ENCODE measurements around the gene XRCC6. TPM values are rescaled to one million over a fixed set of nuclear protein-coding genes. Genes with fewer than 3 reads are reported as not detected.

The XRCC6 gene
- polyA plus RNA-seq, 2 donors: 75.5 to 168 TPM

- Histone ChIP-seq H3K36me3 (ENCODE audit: control insufficient read depth in 2 of 2, insufficient read depth in 2 of 2, low read length in 1 of 2) (no peaks in the 10 kb centered on the region), H3K4me1 (ENCODE audit: control insufficient read depth in 2 of 2, insufficient read depth in 2 of 2, low read length in 1 of 2) (no peaks in the 10 kb centered on the region), H3K27me3 (ENCODE audit: control insufficient read depth in 1 of 2, insufficient read depth in 2 of 2, low read length in 2 of 2) (no peaks in the 10 kb centered on the region), H3K9me3 (ENCODE audit: control insufficient read depth in 2 of 2, insufficient read depth in 1 of 2, low read depth in 1 of 2, low read length in 1 of 2) (no peaks in the 10 kb centered on the region), H3K27ac (ENCODE audit: low read depth in 2 of 2, low read length in 1 of 2) (no peak overlapping the region), H3K4me3 (ENCODE audit: low read depth in 1 of 2, low read length in 2 of 2) (no peak overlapping the region)
- WGBS, 2 donors: 91 to 94% methylated on average over 10 of the region's 10 CpGs
Measured at GRCh38 chr22:41709341-41709740, 88.2 kb downstream of the XRCC6 start.

GRCh38 chr22:41713004-41713403 lies 91.9 kb downstream of the XRCC6 start:
- 75 to 80% methylated on average over 9 of the region's 9 CpGs for WGBS, 2 donors
- no peaks in the 10 kb centered on the region for H3K9me3 ChIP-seq (ENCODE audit: control insufficient read depth in 2 of 2, insufficient read depth in 1 of 2, low read depth in 1 of 2, low read length in 1 of 2)
- H3K4me1 ChIP-seq (ENCODE audit: control insufficient read depth in 2 of 2, insufficient read depth in 2 of 2, low read length in 1 of 2): no peaks in the 10 kb centered on the region
- no peak overlapping the region for H3K4me3 ChIP-seq (ENCODE audit: low read depth in 1 of 2, low read length in 2 of 2)
- H3K27ac ChIP-seq (ENCODE audit: low read depth in 2 of 2, low read length in 1 of 2): no peak overlapping the region
- no peaks in the 10 kb centered on the region for H3K36me3 ChIP-seq (ENCODE audit: control insufficient read depth in 2 of 2, insufficient read depth in 2 of 2, low read length in 1 of 2)
- no peaks in the 10 kb centered on the region for H3K27me3 ChIP-seq (ENCODE audit: control insufficient read depth in 1 of 2, insufficient read depth in 2 of 2, low read length in 2 of 2)

Other genes starting within 250 kb of the XRCC6 start
- gene TEF, start 239.4 kb upstream of the XRCC6 start, polyA plus RNA-seq: 1 to 10 TPM; 8.5 to 9.5 TPM
- gene TOB2, start 174.5 kb upstream of the XRCC6 start, polyA plus RNA-seq: 10 to 100 TPM; 10.7 to 11.1 TPM
- 10 to 100 TPM; 41.4 to 61.8 TPM for gene PHF5A, start 152.6 kb upstream of the XRCC6 start, polyA plus RNA-seq
- 10 to 100 TPM; 22.6 to 59.7 TPM for gene ACO2, start 152.2 kb upstream of the XRCC6 start, polyA plus RNA-seq
- gene POLR3H, start 76.8 kb upstream of the XRCC6 start, polyA plus RNA-seq: 10 to 100 TPM; 24.3 to 25.9 TPM
- gene CSDC2, start 60.3 kb upstream of the XRCC6 start, polyA plus RNA-seq: 1 to 10 TPM; 1.1 to 1.2 TPM
- gene PMM1, start 31.5 kb upstream of the XRCC6 start, polyA plus RNA-seq: 10 to 100 TPM; 76.2 to 85.4 TPM
- gene DESI1, start 252 bp upstream of the XRCC6 start, polyA plus RNA-seq: 10 to 100 TPM; 22.8 to 34.8 TPM
- 100 to 1,000 TPM in 1 of 2 donors, 10 to 100 TPM in 1; 95.9 to 110 TPM for gene SNU13, start 67.6 kb downstream of the XRCC6 start, polyA plus RNA-seq
- gene MEI1, start 78.2 kb downstream of the XRCC6 start, polyA plus RNA-seq: under 1 TPM; 0.36 to 0.79 TPM
- 1 to 10 TPM; 1.5 to 1.9 TPM for gene CCDC134, start 179.4 kb downstream of the XRCC6 start, polyA plus RNA-seq
- 10 to 100 TPM; 66.4 to 76.4 TPM for gene SREBF2, start 211.8 kb downstream of the XRCC6 start, polyA plus RNA-seq

All from esophagus (tissue), 2 donors.